ENCODE measurements around the gene LGALS3BP.

DNA sequence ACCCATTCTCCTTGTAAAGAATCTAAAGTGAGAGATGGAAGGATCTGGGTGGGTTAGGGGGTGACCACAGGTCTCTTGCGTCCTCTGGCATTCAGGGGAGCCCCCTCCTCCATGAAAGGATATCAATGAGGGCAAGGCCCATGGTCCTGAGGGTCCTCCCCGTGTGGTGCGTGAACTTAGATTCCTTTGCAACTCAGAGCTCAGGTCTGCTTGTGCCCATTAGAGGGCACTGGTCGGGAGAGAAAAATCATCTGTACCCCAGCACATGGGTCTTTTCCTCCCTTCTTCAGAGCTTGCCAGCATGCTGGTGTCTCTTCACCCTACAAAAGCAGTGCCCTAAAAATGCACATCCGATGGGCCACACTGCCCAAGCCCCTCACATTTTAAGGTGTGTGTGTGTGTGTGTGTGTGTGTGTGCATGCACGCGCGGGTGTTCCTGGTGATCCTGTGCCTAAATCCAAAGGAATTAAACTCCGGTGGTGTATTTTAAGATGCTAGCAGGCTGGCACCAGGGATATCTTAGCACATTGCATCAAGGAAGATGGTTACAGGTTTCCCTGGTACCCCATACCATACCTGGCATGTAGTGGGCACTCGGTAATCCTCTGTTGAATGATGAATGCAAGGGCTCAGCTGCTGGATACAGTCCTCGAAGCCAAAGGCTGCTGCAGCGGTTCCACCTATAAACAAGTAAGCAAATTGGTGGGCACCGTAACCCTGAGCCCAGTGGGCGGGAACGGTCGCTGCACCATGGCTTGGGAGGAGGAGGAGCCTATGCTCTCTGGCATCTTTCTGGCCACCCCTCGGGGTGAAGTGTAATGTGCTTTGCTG is 49.0 kb upstream of the LGALS3BP start:
- no peak for TF ChIP-seq CREB1 (CRISPR knock-in tag; IDR thresholded peaks at IDR 0.05)
- TF ChIP-seq, protein P1, sequence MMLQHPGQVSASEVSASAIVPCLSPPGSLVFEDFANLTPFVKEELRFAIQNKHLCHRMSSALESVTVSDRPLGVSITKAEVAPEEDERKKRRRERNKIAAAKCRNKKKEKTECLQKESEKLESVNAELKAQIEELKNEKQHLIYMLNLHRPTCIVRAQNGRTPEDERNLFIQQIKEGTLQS (CRISPR knock-in tag; conservative IDR thresholded peaks at IDR 0.05) = no peak
- no peak for TF ChIP-seq SP1 (CRISPR knock-in tag; conservative IDR thresholded peaks at IDR 0.05)
- TF ChIP-seq, protein P2, sequence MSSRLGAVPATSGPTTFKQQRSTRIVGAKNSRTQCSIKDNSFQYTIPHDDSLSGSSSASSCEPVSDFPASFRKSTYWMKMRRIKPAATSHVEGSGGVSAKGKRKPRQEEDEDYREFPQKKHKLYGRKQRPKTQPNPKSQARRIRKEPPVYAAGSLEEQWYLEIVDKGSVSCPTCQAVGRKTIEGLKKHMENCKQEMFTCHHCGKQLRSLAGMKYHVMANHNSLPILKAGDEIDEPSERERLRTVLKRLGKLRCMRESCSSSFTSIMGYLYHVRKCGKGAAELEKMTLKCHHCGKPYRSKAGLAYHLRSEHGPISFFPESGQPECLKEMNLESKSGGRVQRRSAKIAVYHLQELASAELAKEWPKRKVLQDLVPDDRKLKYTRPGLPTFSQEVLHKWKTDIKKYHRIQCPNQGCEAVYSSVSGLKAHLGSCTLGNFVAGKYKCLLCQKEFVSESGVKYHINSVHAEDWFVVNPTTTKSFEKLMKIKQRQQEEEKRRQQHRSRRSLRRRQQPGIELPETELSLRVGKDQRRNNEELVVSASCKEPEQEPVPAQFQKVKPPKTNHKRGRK (CRISPR knock-in tag; IDR thresholded peaks at IDR 0.05; ENCODE audit: borderline replicate concordance) = no peak
- TF ChIP-seq, protein P3, sequence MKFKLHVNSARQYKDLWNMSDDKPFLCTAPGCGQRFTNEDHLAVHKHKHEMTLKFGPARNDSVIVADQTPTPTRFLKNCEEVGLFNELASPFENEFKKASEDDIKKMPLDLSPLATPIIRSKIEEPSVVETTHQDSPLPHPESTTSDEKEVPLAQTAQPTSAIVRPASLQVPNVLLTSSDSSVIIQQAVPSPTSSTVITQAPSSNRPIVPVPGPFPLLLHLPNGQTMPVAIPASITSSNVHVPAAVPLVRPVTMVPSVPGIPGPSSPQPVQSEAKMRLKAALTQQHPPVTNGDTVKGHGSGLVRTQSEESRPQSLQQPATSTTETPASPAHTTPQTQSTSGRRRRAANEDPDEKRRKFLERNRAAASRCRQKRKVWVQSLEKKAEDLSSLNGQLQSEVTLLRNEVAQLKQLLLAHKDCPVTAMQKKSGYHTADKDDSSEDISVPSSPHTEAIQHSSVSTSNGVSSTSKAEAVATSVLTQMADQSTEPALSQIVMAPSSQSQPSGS (CRISPR knock-in tag; IDR thresholded peaks at IDR 0.05; ENCODE audit: borderline replicate concordance, low read depth) = no peak
- TF ChIP-seq, protein P4, sequence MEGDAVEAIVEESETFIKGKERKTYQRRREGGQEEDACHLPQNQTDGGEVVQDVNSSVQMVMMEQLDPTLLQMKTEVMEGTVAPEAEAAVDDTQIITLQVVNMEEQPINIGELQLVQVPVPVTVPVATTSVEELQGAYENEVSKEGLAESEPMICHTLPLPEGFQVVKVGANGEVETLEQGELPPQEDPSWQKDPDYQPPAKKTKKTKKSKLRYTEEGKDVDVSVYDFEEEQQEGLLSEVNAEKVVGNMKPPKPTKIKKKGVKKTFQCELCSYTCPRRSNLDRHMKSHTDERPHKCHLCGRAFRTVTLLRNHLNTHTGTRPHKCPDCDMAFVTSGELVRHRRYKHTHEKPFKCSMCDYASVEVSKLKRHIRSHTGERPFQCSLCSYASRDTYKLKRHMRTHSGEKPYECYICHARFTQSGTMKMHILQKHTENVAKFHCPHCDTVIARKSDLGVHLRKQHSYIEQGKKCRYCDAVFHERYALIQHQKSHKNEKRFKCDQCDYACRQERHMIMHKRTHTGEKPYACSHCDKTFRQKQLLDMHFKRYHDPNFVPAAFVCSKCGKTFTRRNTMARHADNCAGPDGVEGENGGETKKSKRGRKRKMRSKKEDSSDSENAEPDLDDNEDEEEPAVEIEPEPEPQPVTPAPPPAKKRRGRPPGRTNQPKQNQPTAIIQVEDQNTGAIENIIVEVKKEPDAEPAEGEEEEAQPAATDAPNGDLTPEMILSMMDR (IDR thresholded peaks at IDR 0.05) = no peak
- TF ChIP-seq, protein P5, sequence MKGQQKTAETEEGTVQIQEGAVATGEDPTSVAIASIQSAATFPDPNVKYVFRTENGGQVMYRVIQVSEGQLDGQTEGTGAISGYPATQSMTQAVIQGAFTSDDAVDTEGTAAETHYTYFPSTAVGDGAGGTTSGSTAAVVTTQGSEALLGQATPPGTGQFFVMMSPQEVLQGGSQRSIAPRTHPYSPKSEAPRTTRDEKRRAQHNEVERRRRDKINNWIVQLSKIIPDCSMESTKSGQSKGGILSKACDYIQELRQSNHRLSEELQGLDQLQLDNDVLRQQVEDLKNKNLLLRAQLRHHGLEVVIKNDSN (CRISPR knock-in tag; IDR thresholded peaks at IDR 0.05) = no peak
- no peak for TF ChIP-seq JUN (CRISPR knock-in tag; IDR thresholded peaks at IDR 0.05)
- TF ChIP-seq, protein P6, sequence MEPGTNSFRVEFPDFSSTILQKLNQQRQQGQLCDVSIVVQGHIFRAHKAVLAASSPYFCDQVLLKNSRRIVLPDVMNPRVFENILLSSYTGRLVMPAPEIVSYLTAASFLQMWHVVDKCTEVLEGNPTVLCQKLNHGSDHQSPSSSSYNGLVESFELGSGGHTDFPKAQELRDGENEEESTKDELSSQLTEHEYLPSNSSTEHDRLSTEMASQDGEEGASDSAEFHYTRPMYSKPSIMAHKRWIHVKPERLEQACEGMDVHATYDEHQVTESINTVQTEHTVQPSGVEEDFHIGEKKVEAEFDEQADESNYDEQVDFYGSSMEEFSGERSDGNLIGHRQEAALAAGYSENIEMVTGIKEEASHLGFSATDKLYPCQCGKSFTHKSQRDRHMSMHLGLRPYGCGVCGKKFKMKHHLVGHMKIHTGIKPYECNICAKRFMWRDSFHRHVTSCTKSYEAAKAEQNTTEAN (CRISPR knock-in tag; IDR thresholded peaks at IDR 0.05) = no peak

All from WTC11 (cell line).